SU-DHL-6 (cell line): ENCODE data around the gene ZNF699.
"Not testable (repeated sequence)": the region's sequence is repeated elsewhere in the genome, so short reads cannot be mapped to it uniquely, and the experiment has no call there.

ENCODE experiments used
- H2AFZ ChIP-seq: fragments of 200-600 bp; sonication (generic); 2 replicates; pipeline ENCODE4 v1.6.1; 2014; ENCODE audit warnings: low read depth, mild to moderate bottlenecking, moderate library complexity, mixed read lengths, antibody characterized with exemption, low read length; ENCODE audit not compliant: severe bottlenecking
- H3F3A ChIP-seq: fragments of 200-600 bp; shearing (Covaris generic); 2 replicates; pipeline ENCODE4 v1.6.0; 2016; ENCODE audit warnings: antibody characterized with exemption, mild to moderate bottlenecking; ENCODE audit not compliant: insufficient read depth
- H3K27ac ChIP-seq: fragments of 200-600 bp; sonication (generic); 2 replicates; pipeline ENCODE4 v1.5.1; 2016; ENCODE audit warnings: low read depth, mild to moderate bottlenecking, low read length, moderate library complexity, mixed read lengths
- H3K27me3 ChIP-seq: fragments of 200-600 bp; sonication (generic), shearing (Covaris generic); 2 replicates; pipeline ENCODE4 v1.6.0; 2014; ENCODE audit warnings: mild to moderate bottlenecking, low read length
- H3K36me3 ChIP-seq: fragments of 200-600 bp; sonication (generic); 2 replicates; pipeline ENCODE4 v1.6.1; 2014; ENCODE audit warnings: mild to moderate bottlenecking, low read length, mixed read lengths
- H3K4me2 ChIP-seq: fragments of 300-600, 200-600 bp; shearing (Covaris generic), sonication (generic); 2 replicates; pipeline ENCODE4 v1.6.0; 2014; ENCODE audit warnings: low read length, low read depth, mild to moderate bottlenecking; ENCODE audit not compliant: poor library complexity, severe bottlenecking
- H3K4me3 ChIP-seq: fragments of 200-600 bp; sonication (generic); 2 replicates; pipeline ENCODE4 v1.5.1; 2014; ENCODE audit warnings: antibody characterized with exemption, low read length, mild to moderate bottlenecking, mixed read lengths; ENCODE audit not compliant: insufficient read depth, poor library complexity, severe bottlenecking
- H3K79me2 ChIP-seq: fragments of 200-600 bp; sonication (generic); 2 replicates; pipeline ENCODE4 v1.6.1; 2014; ENCODE audit warnings: mild to moderate bottlenecking, low read length, moderate library complexity; ENCODE audit not compliant: insufficient read depth
- H3K9ac ChIP-seq: fragments of 200-600 bp; sonication (generic); 2 replicates; pipeline ENCODE4 v1.7.0; 2014; ENCODE audit warnings: mild to moderate bottlenecking, low read length
- H3K9me2 ChIP-seq: fragments of 200-600 bp; sonication (generic); replicated peaks from 2 replicates; pipeline ENCODE4 v1.6.1; 2014; ENCODE audit warnings: low read length; ENCODE audit not compliant: insufficient read depth
- H3K9me3 ChIP-seq: fragments of 200-600 bp; sonication (generic); 2 replicates; pipeline ENCODE4 v1.6.1; 2014; ENCODE audit warnings: low read length, mixed read lengths; ENCODE audit not compliant: insufficient read depth
- H4K20me1 ChIP-seq: fragments of 200-600 bp; sonication (generic); 2 replicates; pipeline ENCODE4 v1.6.1; 2014; ENCODE audit warnings: low read depth, mild to moderate bottlenecking, antibody characterized with exemption, low read length, moderate library complexity, mixed read lengths
- EZH2phosphoT487 ChIP-seq: fragments of 200-600 bp; sonication (generic), shearing (Covaris generic); conservative IDR thresholded peaks from 2 replicates; pipeline ENCODE4 v1.6.1; 2018; ENCODE audit warnings: mild to moderate bottlenecking, antibody characterized with exemption, low read length, moderate library complexity, mixed read lengths
- TF ChIP-seq, protein P1 (sequence below): fragments of 200-600 bp; sonication (generic); IDR thresholded peaks from one replicate; pipeline ENCODE4 v1.5.1; 2017; ENCODE audit warnings: antibody characterized with exemption, mild to moderate bottlenecking, low read length, moderate library complexity; ENCODE audit not compliant: insufficient read depth, poor library complexity, severe bottlenecking

ZNF699 gene

GRCh38 chr19:9324584-9324962 is 14.9 kb upstream of the ZNF699 start:
- Histone ChIP-seq H3K9me2 (no peaks in the 10 kb centered on the region), H3K27ac (peak overlapping the region; percentile 44), H3K9ac (peak overlapping the region; percentile 71), H3F3A (no peaks in the 10 kb centered on the region), H3K36me3 (peaks cover 9% of the 10 kb centered on the region), H3K9me3 (peaks cover 9% of the 10 kb centered on the region; the same call in 1 of the 2 replicates), H4K20me1 (no peaks in the 10 kb centered on the region), H3K4me2 (peak overlapping the region; percentile 93), H3K27me3 (no peaks in the 10 kb centered on the region), H2AFZ (peak overlapping the region; percentile 87), H3K4me3 (peak overlapping the region; percentile 67), H3K79me2 (peaks cover 15% of the 10 kb centered on the region)
- TF ChIP-seq EZH2phosphoT487, result no peak
- TF ChIP-seq, protein P1, sequence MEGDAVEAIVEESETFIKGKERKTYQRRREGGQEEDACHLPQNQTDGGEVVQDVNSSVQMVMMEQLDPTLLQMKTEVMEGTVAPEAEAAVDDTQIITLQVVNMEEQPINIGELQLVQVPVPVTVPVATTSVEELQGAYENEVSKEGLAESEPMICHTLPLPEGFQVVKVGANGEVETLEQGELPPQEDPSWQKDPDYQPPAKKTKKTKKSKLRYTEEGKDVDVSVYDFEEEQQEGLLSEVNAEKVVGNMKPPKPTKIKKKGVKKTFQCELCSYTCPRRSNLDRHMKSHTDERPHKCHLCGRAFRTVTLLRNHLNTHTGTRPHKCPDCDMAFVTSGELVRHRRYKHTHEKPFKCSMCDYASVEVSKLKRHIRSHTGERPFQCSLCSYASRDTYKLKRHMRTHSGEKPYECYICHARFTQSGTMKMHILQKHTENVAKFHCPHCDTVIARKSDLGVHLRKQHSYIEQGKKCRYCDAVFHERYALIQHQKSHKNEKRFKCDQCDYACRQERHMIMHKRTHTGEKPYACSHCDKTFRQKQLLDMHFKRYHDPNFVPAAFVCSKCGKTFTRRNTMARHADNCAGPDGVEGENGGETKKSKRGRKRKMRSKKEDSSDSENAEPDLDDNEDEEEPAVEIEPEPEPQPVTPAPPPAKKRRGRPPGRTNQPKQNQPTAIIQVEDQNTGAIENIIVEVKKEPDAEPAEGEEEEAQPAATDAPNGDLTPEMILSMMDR, result no peak

- no peaks in the 10 kb centered on the region for H4K20me1 ChIP-seq
- no peaks in the 10 kb centered on the region for H3F3A ChIP-seq
- peak within 1 kb of the TSS; percentile 48 for H3K27ac ChIP-seq
Observed at GRCh38 chr19:9323919-9324583, 14.4 kb upstream of the ZNF699 start, which contains the start of gene ZNF559. Gene ZNF559, plus strand, starts transcription at chr19:9324179. Its CDS starts 14,371 bp downstream, at chr19:9338550.

DNA sequence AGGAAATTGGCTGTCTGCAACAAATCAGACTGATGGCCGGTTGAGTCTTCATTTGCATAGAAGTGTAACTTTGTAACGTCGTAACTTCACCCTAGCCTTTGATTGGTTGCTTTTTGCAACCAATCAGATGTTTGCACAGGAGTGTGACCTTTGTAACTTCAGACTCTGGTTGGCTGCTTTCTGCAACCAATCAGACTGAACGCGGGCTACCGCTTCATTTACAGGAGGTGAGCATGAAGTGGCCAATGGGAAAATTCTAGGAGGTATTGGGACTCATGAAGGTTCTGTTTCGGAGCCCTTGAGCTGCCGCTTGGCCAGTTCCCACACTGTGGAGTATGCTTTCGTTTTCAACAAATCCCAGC is 13.9 kb upstream of the ZNF699 start:
- Histone ChIP-seq H3K9me3 (peaks cover 2% of the 10 kb centered on the region; the same call in 1 of the 2 replicates), H3K79me2 (peaks cover 15% of the 10 kb centered on the region), H3K36me3 (peaks cover 1% of the 10 kb centered on the region), H3K27me3 (no peaks in the 10 kb centered on the region), H3F3A (no peaks in the 10 kb centered on the region), H4K20me1 (no peaks in the 10 kb centered on the region), H3K9ac (peak overlapping the region; percentile 71), H3K4me3 (peak overlapping the region; percentile 67), H2AFZ (peak overlapping the region; percentile 87), H3K9me2 (no peaks in the 10 kb centered on the region), H3K27ac (peak overlapping the region; percentile 48), H3K4me2 (peak overlapping the region; percentile 65)
- TF ChIP-seq, protein P1, result no peak
- TF ChIP-seq EZH2phosphoT487, result no peak

More at GRCh38 chr19:9323919-9324583, 14.4 kb upstream of the ZNF699 start, which contains the start of gene ZNF559:
- no peak for TF ChIP-seq EZH2phosphoT487
- TF ChIP-seq, protein P1, result peak; percentile 22
- Histone ChIP-seq H3K79me2 (peaks cover 15% of the 10 kb centered on the region), H3K4me3 (peak within 1 kb of the TSS; percentile 67), H3K27me3 (no peaks in the 10 kb centered on the region), H3K4me2 (peak within 1 kb of the TSS; percentile 93), H3K36me3 (peaks cover 5% of the 10 kb centered on the region), H3K9me3 (peaks cover 5% of the 10 kb centered on the region; the same call in 1 of the 2 replicates), H2AFZ (peak within 1 kb of the TSS; percentile 87), H3K9ac (peak within 1 kb of the TSS; percentile 71), H3K9me2 (no peaks in the 10 kb centered on the region)

- not testable (repeated sequence) for H3F3A ChIP-seq, H3K9ac ChIP-seq
- peaks cover 15% of the 10 kb centered on the region for H3K79me2 ChIP-seq
Observed at GRCh38 chr19:9322201-9322600, 12.6 kb upstream of the ZNF699 start.

GRCh38 chr19:9321756-9322155 is 12.1 kb upstream of the ZNF699 start:
- H3K9me3 ChIP-seq, H2AFZ ChIP-seq, H3K9me2 ChIP-seq, H3K4me3 ChIP-seq, H4K20me1 ChIP-seq, H3K27me3 ChIP-seq, H3K36me3 ChIP-seq, H3F3A ChIP-seq, H3K9ac ChIP-seq, H3K27ac ChIP-seq, H3K4me2 ChIP-seq: not testable (repeated sequence)
- H3K79me2 ChIP-seq, result peaks cover 15% of the 10 kb centered on the region

More at GRCh38 chr19:9322201-9322600, 12.6 kb upstream of the ZNF699 start:
- not testable (repeated sequence) for H3K27ac ChIP-seq, H4K20me1 ChIP-seq, H3K4me3 ChIP-seq, H2AFZ ChIP-seq, H3K36me3 ChIP-seq, H3K9me2 ChIP-seq, H3K4me2 ChIP-seq, H3K27me3 ChIP-seq, H3K9me3 ChIP-seq
